Muscle of leg (tissue), 11 donors: ENCODE results near the gene RTN4RL2. TPM values are rescaled to one million over a fixed set of nuclear protein-coding genes. Genes with fewer than 3 reads are reported as not detected.

Experiments used
- DNase-seq: peaks from one replicate; pipeline ENCODE4 v3.0.0; 2013
- H3K27ac ChIP-seq: one replicate; pipeline ENCODE4 v1.5.1; 2013; ENCODE audit warnings: mild to moderate bottlenecking, low read length, control low read depth
- H3K27me3 ChIP-seq: one replicate; pipeline ENCODE4 v1.6.1; 2013; ENCODE audit warnings: low read length; ENCODE audit not compliant: control insufficient read depth, insufficient read depth
- H3K36me3 ChIP-seq: one replicate; pipeline ENCODE4 v1.6.1; 2013; ENCODE audit warnings: low read length; ENCODE audit not compliant: control insufficient read depth, insufficient read depth
- H3K4me1 ChIP-seq: one replicate; pipeline ENCODE4 v1.6.1; 2013; ENCODE audit warnings: low read length; ENCODE audit not compliant: control insufficient read depth, insufficient read depth
- H3K4me3 ChIP-seq: one replicate; pipeline ENCODE4 v1.5.1; 2013; ENCODE audit warnings: low read length, control low read depth
- H3K9me3 ChIP-seq: replicated peaks from 2 replicates; pipeline ENCODE4 v1.6.1; 2013; ENCODE audit warnings: low read depth, low read length; ENCODE audit not compliant: control insufficient read depth
- WGBS: methylation state at CpG from one replicate; pipeline ENCODE4 v1.1.5; 2013; ENCODE audit warnings: missing lambda C conversion rate; ENCODE audit not compliant: insufficient coverage; 5-methylcytosine and 5-hydroxymethylcytosine counted together
- polyA plus RNA-seq, 8 donors: library from polyadenylated mRNA; unstranded; fragments of 120-200 nt; gene quantifications; one replicate each; pipeline versions ENCODE4 v1.2.1 to v1.2.3, GENCODE V29; 2013; ENCODE audit warnings: inconsistent platforms in 1 of 8, low replicate concordance in 1 of 8; ENCODE audit not compliant: insufficient read length in 8 of 8, insufficient read depth in 1 of 8
- total RNA-seq: library from RNA; stranded (reverse); fragments of 120-200 nt; gene quantifications from one replicate; pipeline ENCODE4 v1.2.4, GENCODE V29; 2013

Gene RTN4RL2
- total and polyA plus RNA-seq, 9 donors: 2.0 to 27.2 (median 16.7) TPM

DNA sequence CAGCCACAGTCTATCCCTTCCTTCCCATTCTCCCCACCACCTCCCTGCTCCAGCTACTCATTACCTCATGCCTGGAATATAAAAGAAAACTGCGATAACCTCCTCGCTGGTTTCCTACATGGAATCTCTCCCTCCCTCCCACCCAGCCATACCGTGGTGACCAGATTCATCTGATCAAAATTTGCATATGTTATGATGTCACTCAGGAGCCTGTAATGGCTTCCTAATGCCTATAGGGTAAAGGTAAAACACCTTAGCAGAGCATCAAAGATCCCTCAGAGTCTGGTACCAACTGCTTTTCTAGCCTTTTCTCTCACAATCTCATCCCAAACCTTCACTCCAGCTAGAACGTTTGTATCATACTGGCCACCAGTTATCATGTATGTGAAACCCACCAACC lies 19.6 kb downstream of the RTN4RL2 start:
- no peak for DNase-seq
- Histone ChIP-seq H3K27me3 (peaks cover 76% of the 10 kb centered on the region), H3K36me3 (peaks cover 4% of the 10 kb centered on the region), H3K9me3 (no peaks in the 10 kb centered on the region), H3K4me1 (peaks cover 33% of the 10 kb centered on the region), H3K4me3 (no peak overlapping the region), H3K27ac (no peak overlapping the region)
- 14% methylated on average over 1 of the region's 4 CpGs for WGBS

DNA sequence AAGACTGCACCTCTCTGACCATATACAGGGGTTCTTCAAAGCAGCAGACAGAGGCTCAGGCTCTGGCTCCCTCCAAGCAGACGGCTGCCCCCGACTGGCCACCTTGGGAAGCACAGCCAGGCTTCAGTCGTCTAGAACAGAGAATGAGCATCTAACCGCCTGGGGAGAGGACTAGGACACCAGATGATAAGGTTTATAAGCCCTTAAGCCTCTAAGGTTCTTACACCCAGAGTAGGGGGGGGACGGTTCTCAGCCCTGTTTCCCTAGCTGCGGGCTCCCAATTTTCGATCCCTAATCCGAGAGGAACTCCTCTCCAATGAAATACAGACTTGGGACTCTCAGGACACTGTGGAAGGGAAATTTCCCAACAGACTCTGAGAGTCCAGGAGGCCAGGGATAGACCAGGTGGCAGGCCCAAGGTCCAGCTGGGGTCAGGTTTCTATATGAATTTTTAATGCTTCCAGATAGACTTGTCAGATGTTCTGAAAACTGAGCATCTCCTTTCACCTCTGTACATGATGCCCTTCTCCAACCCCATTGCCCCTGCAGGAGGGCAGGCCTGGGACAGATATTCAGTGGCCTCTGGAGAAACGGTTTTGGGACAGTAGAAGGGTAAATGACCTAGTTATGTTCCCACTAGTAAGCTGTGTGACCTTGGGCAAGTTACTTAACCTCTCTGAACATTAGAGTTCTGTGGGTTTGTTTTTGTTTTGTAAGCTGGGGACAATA lies 20.2 kb downstream of the RTN4RL2 start:
- H3K27me3 ChIP-seq: peaks cover 72% of the 10 kb centered on the region
- H3K27ac ChIP-seq: no peak overlapping the region
- H3K4me3 ChIP-seq: no peak overlapping the region
- no peaks in the 10 kb centered on the region for H3K9me3 ChIP-seq
- DNase-seq: peak; percentile 49
- WGBS: no CpG with 5 or more reads among the region's 9 CpGs
- H3K36me3 ChIP-seq: peaks cover 10% of the 10 kb centered on the region
- peaks cover 33% of the 10 kb centered on the region for H3K4me1 ChIP-seq

DNA sequence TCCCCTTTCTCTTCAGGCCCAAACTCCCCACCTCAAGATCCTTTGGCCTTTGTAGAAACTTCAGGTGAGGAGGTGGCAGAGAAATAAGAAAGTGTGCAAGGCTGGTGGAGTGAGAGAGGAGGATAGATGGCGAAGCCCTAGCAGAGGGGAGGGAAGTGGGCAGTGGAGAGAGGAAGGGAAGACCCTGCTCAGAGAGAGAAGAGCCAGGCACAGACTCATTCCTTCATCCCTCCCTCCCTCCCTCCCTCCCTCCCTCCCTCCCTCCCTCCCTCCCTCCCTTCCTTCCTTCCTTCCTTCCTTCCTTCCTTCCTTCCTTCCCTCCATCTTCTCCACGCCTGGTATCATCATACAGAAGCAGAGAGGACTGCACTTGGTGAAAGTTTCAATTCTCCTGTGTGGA lies 21.0 kb downstream of the RTN4RL2 start:
- no peaks in the 10 kb centered on the region for H3K9me3 ChIP-seq
- peaks cover 10% of the 10 kb centered on the region for H3K36me3 ChIP-seq
- H3K4me1 ChIP-seq: peaks cover 27% of the 10 kb centered on the region
- no peak overlapping the region for H3K27ac ChIP-seq
- DNase-seq: no peak
- peaks cover 65% of the 10 kb centered on the region for H3K27me3 ChIP-seq
- WGBS: no CpG with 5 or more reads among the region's 2 CpGs
- no peak overlapping the region for H3K4me3 ChIP-seq

DNA sequence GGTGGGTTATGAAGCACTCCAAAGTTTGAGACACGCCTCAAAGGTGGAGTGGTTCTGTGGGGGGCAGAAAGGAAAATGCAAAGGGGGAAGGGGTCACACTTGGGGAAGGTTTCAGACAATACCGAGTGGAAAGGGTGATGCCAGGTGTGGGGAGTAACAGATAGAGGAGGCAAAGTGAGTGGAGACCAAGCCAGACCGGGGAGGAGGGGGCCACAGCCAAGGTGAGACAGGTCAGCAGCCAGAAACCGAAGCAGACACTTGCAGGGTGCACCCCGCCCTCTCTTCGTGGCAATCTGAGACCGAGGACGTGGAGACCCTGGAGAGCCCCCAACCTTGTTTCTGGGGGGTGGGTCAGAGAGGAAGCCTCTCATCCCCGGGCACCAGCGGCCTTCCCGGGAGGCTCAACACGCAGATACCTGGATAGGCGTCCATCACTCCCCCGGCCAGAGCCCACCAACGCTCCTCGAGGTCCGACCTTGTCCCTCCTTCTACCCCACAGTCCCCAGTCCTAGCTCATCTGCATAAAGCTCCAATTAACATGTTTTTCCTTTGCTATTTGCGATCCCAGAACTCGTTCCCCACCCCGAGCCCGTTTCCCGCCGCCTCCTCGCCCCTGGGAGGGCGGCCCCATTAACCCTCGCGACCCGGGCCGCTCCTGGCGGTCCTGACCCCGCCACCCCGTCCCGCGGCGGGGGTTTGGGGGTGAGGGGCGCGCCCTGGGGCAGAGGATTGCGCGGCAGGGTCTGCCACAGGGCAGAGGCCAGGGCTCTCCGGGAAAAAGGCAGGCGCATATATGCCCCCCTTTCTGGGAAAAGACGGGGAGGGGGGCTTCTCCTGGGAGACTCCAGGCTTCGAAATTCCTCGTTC lies 21.8 kb downstream of the RTN4RL2 start:
- no peak overlapping the region for H3K27ac ChIP-seq
- H3K36me3 ChIP-seq: peaks cover 13% of the 10 kb centered on the region
- peaks cover 57% of the 10 kb centered on the region for H3K27me3 ChIP-seq
- WGBS: 8% methylated on average over 41 of the region's 44 CpGs
- no peaks in the 10 kb centered on the region for H3K9me3 ChIP-seq
- H3K4me1 ChIP-seq: peaks cover 25% of the 10 kb centered on the region
- H3K4me3 ChIP-seq: peak overlapping the region; percentile 50
- DNase-seq: no peak

DNA sequence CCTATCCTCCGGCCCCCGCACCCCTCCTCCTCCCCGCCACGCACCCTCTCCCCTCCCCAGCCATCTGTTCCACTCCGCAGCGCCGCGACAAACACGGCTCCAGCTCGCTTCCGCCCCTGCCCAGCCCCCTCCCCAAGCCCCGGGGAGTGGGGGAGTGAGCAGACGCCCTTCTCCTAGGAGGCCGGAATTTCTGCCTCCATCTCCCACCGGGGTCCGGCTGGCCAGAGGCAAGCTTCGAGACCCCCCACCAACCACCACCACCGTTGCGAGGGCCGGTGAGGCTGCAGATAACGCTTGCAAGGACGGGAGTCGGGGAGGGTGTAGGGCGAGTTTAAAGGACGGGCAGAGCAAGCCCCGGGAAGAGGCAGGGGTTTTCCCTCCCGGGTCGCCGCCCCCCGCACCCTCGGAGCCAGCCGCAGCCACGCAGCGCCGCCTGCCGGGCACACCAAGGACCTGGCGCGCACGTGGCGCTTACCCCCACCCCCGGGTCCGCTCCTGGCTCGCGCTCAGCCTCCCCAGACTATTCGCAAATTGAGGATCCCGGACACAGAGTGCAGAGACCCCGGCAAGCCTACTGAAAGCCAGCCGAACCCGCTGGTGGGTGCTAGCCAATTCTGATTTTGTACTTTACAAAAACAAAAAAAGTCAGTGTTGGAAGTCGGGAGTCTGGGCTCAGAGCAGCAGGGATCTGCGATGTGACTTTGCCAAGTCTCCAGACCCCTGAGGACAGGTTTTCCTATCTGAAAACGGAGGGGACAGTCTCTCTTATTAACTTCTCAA lies 22.6 kb downstream of the RTN4RL2 start:
- Histone ChIP-seq H3K27ac (no peak overlapping the region), H3K4me3 (peak overlapping the region; percentile 50), H3K36me3 (peaks cover 15% of the 10 kb centered on the region), H3K4me1 (peaks cover 31% of the 10 kb centered on the region), H3K27me3 (peaks cover 49% of the 10 kb centered on the region), H3K9me3 (no peaks in the 10 kb centered on the region)
- DNase-seq: peak; percentile 70
- 0% methylated on average over 29 of the region's 52 CpGs for WGBS

DNA sequence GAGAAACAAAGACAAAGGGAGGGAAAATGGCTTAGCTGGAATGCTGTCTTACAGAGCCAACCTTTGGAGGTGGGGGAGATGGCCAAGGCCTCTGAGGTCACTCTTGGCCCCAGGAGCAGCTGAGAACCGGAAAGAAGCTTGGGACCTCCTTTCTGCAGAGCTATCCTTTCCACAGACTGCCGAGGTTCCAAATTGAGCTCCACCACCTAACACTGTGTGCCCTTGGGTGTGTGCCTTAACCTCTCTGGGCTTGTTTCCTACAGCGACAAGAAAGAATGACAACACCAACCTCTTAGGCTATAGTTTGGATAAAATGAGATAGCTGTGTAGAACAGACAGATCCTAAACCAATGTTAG lies 23.2 kb downstream of the RTN4RL2 start:
- Histone ChIP-seq H3K27me3 (peaks cover 43% of the 10 kb centered on the region), H3K4me1 (peaks cover 36% of the 10 kb centered on the region), H3K4me3 (no peak overlapping the region), H3K9me3 (no peaks in the 10 kb centered on the region), H3K36me3 (peaks cover 16% of the 10 kb centered on the region), H3K27ac (no peak overlapping the region)
- peak; percentile 60 for DNase-seq
- 0% methylated on average over 1 of the region's 3 CpGs for WGBS

DNA sequence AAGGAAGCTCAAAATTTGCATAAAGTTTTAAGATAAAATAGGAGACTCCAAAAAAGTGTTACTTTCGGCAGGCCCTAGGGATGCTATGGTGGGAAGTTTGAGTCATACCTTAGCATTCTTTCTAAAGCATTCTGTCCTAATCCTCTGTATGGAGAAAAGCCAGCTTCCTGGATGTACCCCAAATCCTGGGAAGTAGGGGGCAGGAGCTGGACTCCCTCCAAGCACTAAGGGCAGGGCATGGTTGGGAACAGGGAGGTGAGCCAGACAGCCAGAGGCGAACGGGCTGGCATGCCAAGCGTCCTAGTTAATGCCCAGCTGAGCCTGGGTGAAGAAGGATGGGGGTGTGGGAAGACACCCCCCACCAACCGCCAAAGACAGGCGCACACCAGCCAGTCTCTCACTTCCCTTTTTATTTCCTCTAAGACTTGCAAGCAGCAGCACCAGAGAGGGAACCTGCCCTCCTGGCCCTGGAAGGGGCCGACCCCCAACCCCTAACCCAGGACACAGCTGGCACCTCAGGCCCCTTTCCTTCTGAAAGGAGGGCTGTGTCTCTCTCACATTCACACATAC lies 23.9 kb downstream of the RTN4RL2 start:
- H3K4me3 ChIP-seq: no peak overlapping the region
- H3K27ac ChIP-seq: no peak overlapping the region
- H3K36me3 ChIP-seq: peaks cover 22% of the 10 kb centered on the region
- peaks cover 38% of the 10 kb centered on the region for H3K27me3 ChIP-seq
- peaks cover 43% of the 10 kb centered on the region for H3K4me1 ChIP-seq
- H3K9me3 ChIP-seq: no peaks in the 10 kb centered on the region
- WGBS: no CpG with 5 or more reads among the region's 7 CpGs
- peak; percentile 32 for DNase-seq

DNA sequence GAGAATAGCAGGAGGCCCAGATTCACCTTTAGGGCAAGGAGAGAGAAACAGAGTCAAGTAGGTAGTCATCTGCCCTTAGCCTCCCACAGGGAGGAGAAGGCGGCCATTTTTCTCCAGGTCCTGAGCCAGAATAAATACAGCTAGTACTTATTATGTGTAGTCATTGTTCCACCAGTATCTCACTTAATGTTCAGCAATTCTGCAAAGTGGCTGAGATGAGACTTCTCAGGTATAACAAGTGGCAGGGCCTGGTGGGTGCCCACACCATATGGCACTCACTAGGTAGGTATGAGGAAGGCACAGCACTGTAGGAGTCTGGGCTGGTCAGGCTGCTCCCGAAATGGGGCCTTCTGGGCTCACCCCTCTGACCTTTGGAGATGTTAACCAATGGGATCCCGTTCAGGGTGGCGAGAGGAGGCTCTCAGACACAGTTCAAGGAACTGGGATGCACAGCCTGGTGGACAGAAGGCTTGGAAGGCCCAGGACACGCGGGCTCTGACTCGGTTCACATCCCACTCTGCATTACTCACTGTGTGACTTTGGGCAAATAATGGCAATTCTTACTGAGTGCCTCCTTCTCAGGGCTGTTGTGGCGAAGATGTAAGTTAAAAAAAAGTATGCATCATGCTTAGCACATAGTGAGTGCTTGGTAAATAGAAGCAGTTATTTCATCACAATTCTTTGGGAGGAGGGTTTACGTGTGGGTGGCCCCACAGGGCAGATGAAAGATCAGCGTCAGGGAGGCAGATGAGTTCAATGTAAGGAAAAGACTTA lies 25.1 kb downstream of the RTN4RL2 start:
- Histone ChIP-seq H3K27me3 (peaks cover 32% of the 10 kb centered on the region), H3K4me3 (no peak overlapping the region), H3K36me3 (peaks cover 24% of the 10 kb centered on the region), H3K27ac (no peak overlapping the region), H3K9me3 (no peaks in the 10 kb centered on the region), H3K4me1 (peaks cover 48% of the 10 kb centered on the region)
- 100% methylated on average over 2 of the region's 10 CpGs for WGBS
- DNase-seq: no peak

DNA sequence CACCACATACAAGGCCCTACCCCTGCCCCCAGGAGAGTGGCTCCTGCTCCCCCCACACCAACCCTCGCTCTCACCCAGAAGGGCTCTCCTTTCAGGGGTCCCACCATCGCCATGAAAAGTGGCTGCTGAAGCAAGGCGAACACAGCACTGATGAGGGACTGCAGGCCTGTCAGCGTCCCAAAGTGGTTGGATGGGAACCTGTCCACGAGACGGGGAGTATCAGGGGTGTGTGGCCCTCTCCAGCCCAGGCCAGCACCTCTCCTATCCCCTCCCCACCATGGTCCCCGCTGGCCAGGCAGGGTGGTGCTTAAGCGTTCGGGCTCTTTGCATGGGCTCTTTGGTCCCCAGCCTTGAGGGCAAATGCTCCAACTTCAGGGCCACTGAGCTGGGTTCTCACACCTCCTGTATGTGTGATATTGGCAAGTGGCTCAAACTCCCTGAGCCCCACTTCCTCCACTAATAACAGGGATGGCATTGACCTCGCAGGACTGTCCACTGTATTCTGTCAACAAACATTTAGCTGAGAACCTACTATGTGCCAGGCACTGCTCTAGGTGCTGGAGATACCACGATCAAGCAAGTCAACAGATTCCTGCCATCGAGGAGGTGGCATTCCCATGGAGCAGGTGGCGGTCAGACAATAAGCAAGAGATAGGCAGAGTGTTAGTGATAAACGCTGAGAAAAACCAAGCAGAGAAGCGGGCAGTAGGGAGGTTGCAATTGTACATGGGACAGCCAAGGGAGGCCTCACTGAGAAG lies 26.9 kb downstream of the RTN4RL2 start:
- H3K9me3 ChIP-seq: no peaks in the 10 kb centered on the region
- H3K36me3 ChIP-seq: peaks cover 30% of the 10 kb centered on the region
- 93% methylated on average over 6 of the region's 15 CpGs for WGBS
- H3K27ac ChIP-seq: peak overlapping the region; percentile 37
- H3K27me3 ChIP-seq: peaks cover 16% of the 10 kb centered on the region
- H3K4me1 ChIP-seq: peaks cover 45% of the 10 kb centered on the region
- no peak overlapping the region for H3K4me3 ChIP-seq
- DNase-seq: no peak
